ENCODE data around the gene ROBO1.

The ROBO1 gene

GRCh38 chr3:78912259-78912658, 855.5 kb downstream of the ROBO1 start:
- Histone ChIP-seq H3F3A (ENCODE audit: insufficient read depth, low read length) (no peaks in the 10 kb centered on the region), H3K27me3 (replicated peaks; ENCODE audit: insufficient read depth, low read length) (no peaks in the 10 kb centered on the region), H3K9ac (ENCODE audit: low read length) (no peak overlapping the region), H3K79me2 (ENCODE audit: low read length) (no peaks in the 10 kb centered on the region), H3K4me1 (ENCODE audit: low read length) (no peaks in the 10 kb centered on the region), H2AFZ (ENCODE audit: low read length) (no peak overlapping the region), H3K27ac (ENCODE audit: low read length) (no peak overlapping the region), H3K9me2 (replicated peaks; ENCODE audit: insufficient read depth, low read length) (no peaks in the 10 kb centered on the region), H4K20me1 (ENCODE audit: insufficient read depth, low read length) (no peaks in the 10 kb centered on the region), H3K36me3 (replicated peaks; ENCODE audit: insufficient read depth, low read length) (no peaks in the 10 kb centered on the region), H3K9me3 (replicated peaks; ENCODE audit: insufficient read depth, low read length) (no peaks in the 10 kb centered on the region), H3K4me2 (ENCODE audit: low read depth, low read length) (no peak overlapping the region), H3K4me3 (ENCODE audit: low read length) (no peak overlapping the region)
- no peak for DNase-seq
- TF ChIP-seq EZH2 (optimal IDR thresholded peaks at IDR 0.05; ENCODE audit: low read depth, low read length): no peak
- TF ChIP-seq CTCF (IDR thresholded peaks at IDR 0.05; ENCODE audit: low read length): no peak
- no peak for TF ChIP-seq EZH2phosphoT487 (IDR thresholded peaks at IDR 0.05; ENCODE audit: low read length)

DNA sequence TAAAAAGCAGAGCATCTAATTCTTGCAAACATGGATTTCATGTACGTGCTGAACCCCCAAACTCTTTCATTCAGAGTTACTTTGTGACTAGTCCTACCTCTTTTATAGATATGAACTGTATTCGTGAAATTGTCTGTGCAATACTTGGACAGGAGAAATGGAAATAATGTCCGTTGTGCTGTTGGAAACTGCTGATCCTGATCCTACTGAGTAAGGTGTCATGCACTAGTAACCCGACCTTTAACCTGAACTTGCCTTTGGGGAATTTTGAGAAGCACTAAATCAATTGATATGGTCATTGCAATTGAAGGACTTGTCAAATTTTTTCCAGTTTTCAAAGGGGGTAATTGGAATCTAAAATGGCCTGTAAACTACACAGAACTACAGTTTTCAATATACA, 856.4 kb downstream of the ROBO1 start:
- no peak overlapping the region for H2AFZ ChIP-seq (ENCODE audit: low read length)
- no peak overlapping the region for H3K9ac ChIP-seq (ENCODE audit: low read length)
- no peaks in the 10 kb centered on the region for H3K27me3 ChIP-seq (replicated peaks; ENCODE audit: insufficient read depth, low read length)
- H3K79me2 ChIP-seq (ENCODE audit: low read length): no peaks in the 10 kb centered on the region
- H3K9me2 ChIP-seq (replicated peaks; ENCODE audit: insufficient read depth, low read length): no peaks in the 10 kb centered on the region
- no peaks in the 10 kb centered on the region for H3K4me1 ChIP-seq (ENCODE audit: low read length)
- no peak for TF ChIP-seq EZH2 (optimal IDR thresholded peaks at IDR 0.05; ENCODE audit: low read depth, low read length)
- no peak for TF ChIP-seq CTCF (IDR thresholded peaks at IDR 0.05; ENCODE audit: low read length)
- no peak for TF ChIP-seq EZH2phosphoT487 (IDR thresholded peaks at IDR 0.05; ENCODE audit: low read length)
- no peaks in the 10 kb centered on the region for H3F3A ChIP-seq (ENCODE audit: insufficient read depth, low read length)
- no peak for DNase-seq
- H3K36me3 ChIP-seq (replicated peaks; ENCODE audit: insufficient read depth, low read length): no peaks in the 10 kb centered on the region
- no peak overlapping the region for H3K4me2 ChIP-seq (ENCODE audit: low read depth, low read length)
- no peaks in the 10 kb centered on the region for H3K9me3 ChIP-seq (replicated peaks; ENCODE audit: insufficient read depth, low read length)
- no peaks in the 10 kb centered on the region for H4K20me1 ChIP-seq (ENCODE audit: insufficient read depth, low read length)
- no peak overlapping the region for H3K27ac ChIP-seq (ENCODE audit: low read length)
- no peak overlapping the region for H3K4me3 ChIP-seq (ENCODE audit: low read length)

GRCh38 chr3:78908236-78908635, 859.6 kb downstream of the ROBO1 start:
- Histone ChIP-seq H3F3A (ENCODE audit: insufficient read depth, low read length) (no peaks in the 10 kb centered on the region), H3K79me2 (ENCODE audit: low read length) (no peaks in the 10 kb centered on the region), H3K9me3 (replicated peaks; ENCODE audit: insufficient read depth, low read length) (no peaks in the 10 kb centered on the region), H3K36me3 (replicated peaks; ENCODE audit: insufficient read depth, low read length) (no peaks in the 10 kb centered on the region), H3K27me3 (replicated peaks; ENCODE audit: insufficient read depth, low read length) (no peaks in the 10 kb centered on the region), H3K4me3 (ENCODE audit: low read length) (no peak overlapping the region), H4K20me1 (ENCODE audit: insufficient read depth, low read length) (no peaks in the 10 kb centered on the region), H2AFZ (ENCODE audit: low read length) (no peak overlapping the region), H3K9ac (ENCODE audit: low read length) (no peak overlapping the region), H3K27ac (ENCODE audit: low read length) (no peak overlapping the region), H3K9me2 (replicated peaks; ENCODE audit: insufficient read depth, low read length) (no peaks in the 10 kb centered on the region), H3K4me1 (ENCODE audit: low read length) (no peaks in the 10 kb centered on the region), H3K4me2 (ENCODE audit: low read depth, low read length) (no peak overlapping the region)
- TF ChIP-seq CTCF (IDR thresholded peaks at IDR 0.05; ENCODE audit: low read length): no peak
- no peak for TF ChIP-seq EZH2 (optimal IDR thresholded peaks at IDR 0.05; ENCODE audit: low read depth, low read length)
- TF ChIP-seq EZH2phosphoT487 (IDR thresholded peaks at IDR 0.05; ENCODE audit: low read length): no peak
- no peak for DNase-seq

All from MM.1S (cell line).